ENCODE measurements around the gene HS1BP3. TPM values are rescaled to one million over a fixed set of nuclear protein-coding genes. Genes with fewer than 3 reads are reported as not detected.

HS1BP3 gene
- total and polyA plus RNA-seq, 9 of the 15 experiments (the other 6 are each of a cell fraction or from before 2014, with no cell fraction given) = 0.41 to 8.3 (median 5.9) TPM

- TF ChIP-seq ZBTB26 (CRISPR knock-in tag; IDR thresholded peaks at IDR 0.05) = no peak
Measured at GRCh38 chr2:20620271-20620681, 30.6 kb downstream of the HS1BP3 start (continued).

GRCh38 chr2:20619624-20620024, 31.3 kb downstream of the HS1BP3 start:
- Histone ChIP-seq H2AFZ (ENCODE audit: low read depth, low read length) (no peak overlapping the region), H3K27me3 (ENCODE audit: control insufficient read depth in 2 of 2, insufficient read depth in 2 of 2, low read length in 2 of 2) (no peaks in the 10 kb centered on the region), H4K20me1 (replicated peaks; ENCODE audit: control insufficient read depth, insufficient read depth, low read length) (no peaks in the 10 kb centered on the region), H3K4me1 (replicated peaks in 1 of 2; ENCODE audit: control insufficient read depth in 2 of 2, insufficient read depth in 2 of 2, low read length in 2 of 2) (peaks cover 19 to 31% of the 10 kb centered on the region in 2 experiments), H3K79me2 (ENCODE audit: control insufficient read depth, insufficient read depth, low read length) (no peaks in the 10 kb centered on the region), H3K36me3 (ENCODE audit: control insufficient read depth, insufficient read depth, low read length) (no peaks in the 10 kb centered on the region), H3K9me3 (replicated peaks; ENCODE audit: control insufficient read depth, insufficient read depth, low read depth, low read length) (no peaks in the 10 kb centered on the region), H3K27ac (ENCODE audit: extremely low read depth, low read depth, low read length) (no peak overlapping the region), H3K9ac (ENCODE audit: insufficient read depth in 1 of 2, low read depth in 2 of 2, low read length in 2 of 2) (no peak overlapping the region), H3K9me1 (ENCODE audit: control insufficient read depth, insufficient read depth, low read length) (no peaks in the 10 kb centered on the region), H3K4me2 (ENCODE audit: insufficient read depth, low read length) (no peak overlapping the region), H3K4me3 (no peak overlapping the region)
- intact Hi-C loops (cut with micrococcal nuclease) = no loop called here
- in situ Hi-C loops (cut with MboI) = no loop called here
- 48% methylated on average over 11 of the region's 13 CpGs for WGBS (ENCODE audit: insufficient coverage, low coverage, missing lambda C conversion rate)
- POLR2A ChIA-PET = interaction anchor here (0.6 to 0.7 kb wide), 3 partner anchors 25 to 239 kb away, joined by 3 to 4 read pairs (median 3); no protein-coding TSS in a partner anchor
- FAIRE-seq (no peak), DNase-seq (ENCODE audit: extremely low read depth in 1 of 4, low spot score in 3 of 4) (no peak), ATAC-seq (no peak)
- BruUV-seq (replicated peaks) = no TSS peak
- CTCF ChIA-PET (ENCODE audit: low intra/inter-chr PET ratio) = no interaction called here
- TF ChIP-seq ARID3A (IDR thresholded peaks at IDR 0.05; ENCODE audit: borderline replicate concordance, low read depth, low read length) (no peak), SP1 (CRISPR knock-in tag; IDR thresholded peaks at IDR 0.05) (no peak), MYBL2 (IDR thresholded peaks at IDR 0.05; ENCODE audit: low read depth) (no peak), MYBL2 (CRISPR knock-in tag; IDR thresholded peaks at IDR 0.05; ENCODE audit: borderline replicate concordance) (no peak), ZNF41 (CRISPR knock-in tag; conservative IDR thresholded peaks at IDR 0.05) (no peak), MNT (conservative IDR thresholded peaks at IDR 0.05) (no peak), ZNF717 (CRISPR knock-in tag; IDR thresholded peaks at IDR 0.05) (no peak), ZC3H4 (CRISPR knock-in tag; IDR thresholded peaks at IDR 0.05; ENCODE audit: borderline replicate concordance) (no peak)
